ENCODE data around the gene RPS17.
"Not testable (repeated sequence)": the region's sequence is repeated elsewhere in the genome, so short reads cannot be mapped to it uniquely, and the experiment has no call there.

RPS17 gene

GRCh38 chr15:82551646-82552247 lies 11.5 kb upstream of the RPS17 start:
- DNase-seq (ENCODE audit: low read depth) = no peak
- no peak overlapping the region for H3K4me3 ChIP-seq (ENCODE audit: low read depth, low read length)

GRCh38 chr15:82549199-82549665 lies 9.0 kb upstream of the RPS17 start:
- DNase-seq (ENCODE audit: low read depth) = no peak
- H3K4me3 ChIP-seq (ENCODE audit: low read depth, low read length) = no peak overlapping the region

- H3K4me3 ChIP-seq (ENCODE audit: low read depth, low read length) = no peak overlapping the region
- DNase-seq (ENCODE audit: low read depth) = peak; percentile 44
Measured at GRCh38 chr15:82548700-82549099, 8.4 kb upstream of the RPS17 start.

- H3K4me3 ChIP-seq (ENCODE audit: low read depth, low read length) = no peak overlapping the region
- DNase-seq (ENCODE audit: low read depth) = no peak
Measured at GRCh38 chr15:82545478-82545877, 5.2 kb upstream of the RPS17 start.

- no peak for DNase-seq (ENCODE audit: low read depth)
- H3K4me3 ChIP-seq (ENCODE audit: low read depth, low read length) = no peak overlapping the region
Measured at GRCh38 chr15:82545002-82545401, 4.7 kb upstream of the RPS17 start.

- H3K4me3 ChIP-seq (ENCODE audit: low read depth, low read length) = no peak overlapping the region
- DNase-seq (ENCODE audit: low read depth) = no peak
Measured at GRCh38 chr15:82544431-82544830, 4.2 kb upstream of the RPS17 start.

- DNase-seq (ENCODE audit: low read depth) = peak; percentile 83
- H3K4me3 ChIP-seq (ENCODE audit: low read depth, low read length) = no peak overlapping the region
Measured at GRCh38 chr15:82543160-82543559, 2.9 kb upstream of the RPS17 start.

GRCh38 chr15:82540984-82541431 lies 751 bp upstream of the RPS17 start:
- no peak for DNase-seq (ENCODE audit: low read depth)
- peak overlapping the region; percentile 99 for H3K4me3 ChIP-seq (ENCODE audit: low read depth, low read length)

- no peak for DNase-seq (ENCODE audit: low read depth)
Measured at GRCh38 chr15:82539691-82540054, 584 bp downstream of the RPS17 start.

GRCh38 chr15:82538961-82539690 lies 1.1 kb downstream of the RPS17 start:
- DNase-seq (ENCODE audit: low read depth) = no peak

More at GRCh38 chr15:82539691-82540054, 584 bp downstream of the RPS17 start:
- H3K4me3 ChIP-seq (ENCODE audit: low read depth, low read length) = peak overlapping the region; percentile 99

GRCh38 chr15:82537351-82537908 lies 2.8 kb downstream of the RPS17 start:
- no peak for DNase-seq (ENCODE audit: low read depth)
- H3K4me3 ChIP-seq (ENCODE audit: low read depth, low read length) = no peak overlapping the region

More at GRCh38 chr15:82538961-82539690, 1.1 kb downstream of the RPS17 start:
- peak overlapping the region; percentile 99 for H3K4me3 ChIP-seq (ENCODE audit: low read depth, low read length)

- no peak overlapping the region for H3K4me3 ChIP-seq (ENCODE audit: low read depth, low read length)
- DNase-seq (ENCODE audit: low read depth) = no peak
Measured at GRCh38 chr15:82536409-82537350, 3.6 kb downstream of the RPS17 start.

GRCh38 chr15:82535566-82536408 lies 4.5 kb downstream of the RPS17 start:
- H3K4me3 ChIP-seq (ENCODE audit: low read depth, low read length) = no peak overlapping the region
- no peak for DNase-seq (ENCODE audit: low read depth)

GRCh38 chr15:82535151-82535550 lies 5.1 kb downstream of the RPS17 start:
- not testable (repeated sequence) for H3K4me3 ChIP-seq (ENCODE audit: low read depth, low read length); DNase-seq (ENCODE audit: low read depth)

- not testable (repeated sequence) for H3K4me3 ChIP-seq (ENCODE audit: low read depth, low read length); DNase-seq (ENCODE audit: low read depth)
Measured at GRCh38 chr15:82534457-82534861, 5.8 kb downstream of the RPS17 start.

- no peak for DNase-seq (ENCODE audit: low read depth)
- H3K4me3 ChIP-seq (ENCODE audit: low read depth, low read length) = no peak overlapping the region
Measured at GRCh38 chr15:82533801-82534200, 6.5 kb downstream of the RPS17 start.

- no peak for DNase-seq (ENCODE audit: low read depth)
- H3K4me3 ChIP-seq (ENCODE audit: low read depth, low read length) = no peak overlapping the region
Measured at GRCh38 chr15:82532991-82533481, 7.2 kb downstream of the RPS17 start.

- no peak for DNase-seq (ENCODE audit: low read depth)
- no peak overlapping the region for H3K4me3 ChIP-seq (ENCODE audit: low read depth, low read length)
Measured at GRCh38 chr15:82532383-82532990, 7.8 kb downstream of the RPS17 start.

All from skeletal muscle cell (primary cell).